ENCODE results near the gene COL9A1. TPM values are rescaled to one million over a fixed set of nuclear protein-coding genes. Genes with fewer than 3 reads are reported as not detected.
"Not testable (repeated sequence)": the region's sequence is repeated elsewhere in the genome, so short reads cannot be mapped to it uniquely, and the experiment has no call there.

Gene COL9A1
- total RNA-seq: not detected

GRCh38 chr6:70303034-70303525 lies at the start of gene COL9A1:
COL9A1 (minus strand) TSS chr6:70303084; CDS start chr6:70302924, 160 bp downstream.
- DNase-seq: no peak
- Histone ChIP-seq H3K4me3 (no peak within 1 kb of the TSS), H3K27ac (no peak within 1 kb of the TSS), H3K4me1 (no peaks in the 10 kb centered on the region), H3K27me3 (no peaks in the 10 kb centered on the region), H3K9me3 (no peaks in the 10 kb centered on the region), H3K36me3 (no peaks in the 10 kb centered on the region)
- TF ChIP-seq CTCF (IDR thresholded peaks at IDR 0.05): no peak
- TF ChIP-seq POLR2A (IDR thresholded peaks at IDR 0.05): no peak

DNA sequence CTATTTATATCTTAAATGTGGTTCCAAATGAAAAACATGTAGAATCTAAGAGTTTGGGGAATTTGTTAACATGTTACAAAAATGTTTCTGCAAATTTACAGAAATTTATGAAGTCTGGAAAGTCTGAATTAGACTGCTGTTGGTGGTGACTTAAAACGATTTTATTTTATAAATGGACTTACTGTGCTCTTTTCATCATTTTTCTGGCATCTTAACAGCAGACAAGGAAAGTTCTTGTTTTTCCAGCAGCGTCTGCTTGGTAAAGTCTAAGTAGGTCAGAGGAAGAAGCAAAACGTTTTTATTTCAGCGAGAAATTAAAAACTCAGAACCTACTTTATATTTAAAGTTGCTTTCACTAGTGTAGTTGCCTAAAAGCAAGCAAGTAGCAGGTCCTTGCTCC lies 48.6 kb upstream of the COL9A1 start:
- TF ChIP-seq CTCF (IDR thresholded peaks at IDR 0.05): no peak
- TF ChIP-seq POLR2A (IDR thresholded peaks at IDR 0.05): no peak
- H3K9me3 ChIP-seq: no peaks in the 10 kb centered on the region
- H3K27me3 ChIP-seq: no peaks in the 10 kb centered on the region
- no peaks in the 10 kb centered on the region for H3K4me1 ChIP-seq
- no peak overlapping the region for H3K4me3 ChIP-seq
- no peak overlapping the region for H3K27ac ChIP-seq
- no peaks in the 10 kb centered on the region for H3K36me3 ChIP-seq
- DNase-seq: no peak

DNA sequence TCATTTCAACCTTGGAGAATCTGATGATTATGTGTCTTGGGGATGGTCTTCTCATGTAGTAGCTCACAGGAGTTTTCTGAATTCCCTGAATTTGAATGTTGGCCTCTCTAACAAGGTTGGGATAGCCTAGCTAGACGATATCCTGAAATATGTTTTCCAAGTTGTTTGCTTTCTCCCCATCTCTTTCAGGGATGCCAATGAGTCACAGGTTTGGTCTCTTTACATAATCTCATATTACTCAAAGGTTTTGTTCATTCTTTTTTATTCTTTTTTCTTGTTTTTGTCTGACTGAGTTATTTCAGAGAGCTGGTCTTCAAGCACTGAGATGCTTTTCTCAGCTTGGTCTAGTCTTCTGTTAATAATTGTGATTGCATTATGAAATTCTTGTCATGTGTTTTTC lies 42.7 kb upstream of the COL9A1 start:
- Histone ChIP-seq H3K27me3 (no peaks in the 10 kb centered on the region), H3K4me3 (no peak overlapping the region), H3K9me3 (no peaks in the 10 kb centered on the region), H3K27ac (no peak overlapping the region), H3K4me1 (no peaks in the 10 kb centered on the region), H3K36me3 (no peaks in the 10 kb centered on the region)
- TF ChIP-seq CTCF (IDR thresholded peaks at IDR 0.05) (no peak), POLR2A (IDR thresholded peaks at IDR 0.05) (no peak)
- DNase-seq: no peak

DNA sequence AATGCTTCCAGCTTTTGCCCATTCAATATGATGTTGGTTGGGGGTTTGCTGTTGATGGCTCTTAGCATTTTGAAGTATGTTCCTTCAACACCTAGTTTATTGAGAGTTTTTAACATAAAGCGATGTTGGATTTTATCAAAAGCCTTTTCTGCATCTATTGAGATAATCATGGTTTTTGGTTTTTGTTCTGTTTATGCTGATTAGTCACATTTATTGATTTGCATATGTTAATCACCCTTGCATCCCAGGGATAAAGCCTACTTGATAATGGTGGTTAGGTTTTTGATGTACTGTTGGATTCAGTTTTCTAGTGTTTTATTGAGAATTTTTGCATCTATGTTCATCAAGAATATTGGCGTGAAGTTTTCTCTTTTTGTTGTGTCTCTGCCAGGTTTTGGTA lies 40.4 kb upstream of the COL9A1 start:
- DNase-seq: no peak
- Histone ChIP-seq H3K27ac (no peak overlapping the region), H3K4me1 (no peaks in the 10 kb centered on the region), H3K9me3 (no peaks in the 10 kb centered on the region), H3K27me3 (no peaks in the 10 kb centered on the region), H3K4me3 (no peak overlapping the region), H3K36me3 (no peaks in the 10 kb centered on the region)
- TF ChIP-seq POLR2A (IDR thresholded peaks at IDR 0.05) (no peak), CTCF (IDR thresholded peaks at IDR 0.05) (no peak)

DNA sequence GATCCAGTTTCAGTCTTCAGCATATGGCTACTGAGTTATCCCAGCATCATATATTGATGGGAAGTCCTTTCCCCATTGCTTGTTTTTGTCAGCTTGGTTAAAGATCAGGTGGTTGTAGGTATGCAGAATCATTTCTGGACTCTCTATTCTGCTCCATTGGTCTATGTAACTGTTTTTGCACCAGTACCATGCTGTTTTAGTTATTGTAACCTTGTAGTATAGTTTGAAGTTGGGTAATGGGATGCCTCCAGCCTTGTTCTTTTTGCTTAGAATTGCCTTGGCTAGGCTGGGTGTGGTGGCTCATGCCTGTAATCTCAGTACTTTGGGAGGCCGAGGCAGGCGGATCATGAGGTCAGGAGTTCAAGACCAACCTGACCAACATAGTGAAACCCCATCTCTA lies 36.9 kb upstream of the COL9A1 start:
- not testable (repeated sequence) for H3K4me3 ChIP-seq, H3K27ac ChIP-seq, H3K27me3 ChIP-seq, H3K36me3 ChIP-seq, H3K9me3 ChIP-seq, H3K4me1 ChIP-seq, DNase-seq

- TF ChIP-seq CTCF (IDR thresholded peaks at IDR 0.05) (no peak), POLR2A (IDR thresholded peaks at IDR 0.05) (no peak)
- H3K9me3 ChIP-seq: no peaks in the 10 kb centered on the region
- DNase-seq: no peak
- no peaks in the 10 kb centered on the region for H3K4me1 ChIP-seq
- no peaks in the 10 kb centered on the region for H3K27me3 ChIP-seq
- no peaks in the 10 kb centered on the region for H3K36me3 ChIP-seq
- H3K4me3 ChIP-seq: no peak overlapping the region
- no peak overlapping the region for H3K27ac ChIP-seq
These were observed 35.9 kb upstream of the COL9A1 start for GRCh38 chr6:70338775-70339174.
